Limb (tissue), 2 donors: ENCODE measurements around the gene AMZ1.
A peak's percentile ranks its signal among the peaks of the same experiment; 100 is the strongest.
"Not testable (repeated sequence)": the region's sequence is repeated elsewhere in the genome, so short reads cannot be mapped to it uniquely, and the experiment has no call there.

ENCODE experiments used
- DNase-seq, 2 donors: peaks; one replicate each; pipeline ENCODE4 v3.0.0-alpha.2; 2016; ENCODE audit errors: extremely low spot score in 2 of 2

AMZ1 gene

DNA sequence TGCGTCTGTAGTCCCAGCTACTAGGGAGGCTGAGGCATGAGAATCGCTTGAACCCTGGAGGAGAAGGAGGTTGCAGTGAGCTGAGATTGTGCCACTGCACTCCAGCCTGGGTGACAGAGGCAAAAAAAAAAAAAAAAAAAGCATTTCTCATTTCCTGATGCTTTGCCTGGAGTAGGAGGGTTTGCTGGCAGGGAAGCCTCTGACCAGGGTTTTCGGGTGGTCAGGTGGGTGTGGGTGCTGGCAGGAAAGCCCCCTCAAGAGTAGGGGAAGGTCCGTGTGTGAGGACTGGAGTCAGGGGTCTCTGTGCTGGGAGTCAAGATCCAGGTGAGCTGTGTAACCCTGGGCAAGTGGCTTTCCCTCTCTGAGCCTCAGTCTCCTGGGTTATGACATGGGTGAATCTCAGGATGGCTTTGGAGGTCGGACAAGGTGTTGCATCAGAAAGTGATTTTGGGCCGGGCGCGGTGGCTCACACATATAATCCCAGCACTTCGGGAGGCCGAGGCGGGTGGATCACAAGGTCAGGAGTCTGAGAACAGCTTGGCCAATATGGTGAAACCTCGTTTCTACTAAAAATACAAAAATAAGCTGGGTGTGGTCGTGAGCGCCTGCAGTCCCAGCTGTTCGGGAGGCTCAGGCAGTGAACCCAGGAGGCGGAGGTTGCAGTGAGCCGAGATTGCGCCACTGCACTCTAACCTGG is 3.2 kb downstream of the AMZ1 start:
- no peak for DNase-seq

DNA sequence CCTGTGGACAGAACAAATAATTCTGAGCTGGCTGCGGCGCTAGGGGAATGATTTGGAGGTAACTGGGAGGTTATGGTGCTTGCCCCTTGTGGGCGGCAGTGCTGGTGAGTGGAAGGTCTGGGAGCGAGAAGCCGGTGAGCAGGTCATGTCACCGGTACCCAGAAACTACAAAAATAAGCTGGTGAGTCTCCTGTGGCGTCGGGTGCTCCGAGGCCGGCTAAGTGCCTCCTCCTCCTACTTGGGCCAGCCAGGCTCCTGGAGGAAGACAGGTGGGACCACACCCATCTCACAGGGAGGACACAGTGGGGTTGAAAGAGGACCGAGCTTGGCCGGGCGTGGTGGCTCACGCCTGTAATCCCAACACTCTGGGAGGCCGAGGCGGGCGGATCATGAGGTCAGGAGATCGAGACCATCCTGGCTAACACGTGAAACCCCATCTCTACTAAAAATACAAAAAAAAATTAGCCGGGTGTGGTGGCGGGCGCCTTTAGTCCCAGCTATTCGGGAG is 4.0 kb downstream of the AMZ1 start:
- DNase-seq: not testable (repeated sequence)

DNA sequence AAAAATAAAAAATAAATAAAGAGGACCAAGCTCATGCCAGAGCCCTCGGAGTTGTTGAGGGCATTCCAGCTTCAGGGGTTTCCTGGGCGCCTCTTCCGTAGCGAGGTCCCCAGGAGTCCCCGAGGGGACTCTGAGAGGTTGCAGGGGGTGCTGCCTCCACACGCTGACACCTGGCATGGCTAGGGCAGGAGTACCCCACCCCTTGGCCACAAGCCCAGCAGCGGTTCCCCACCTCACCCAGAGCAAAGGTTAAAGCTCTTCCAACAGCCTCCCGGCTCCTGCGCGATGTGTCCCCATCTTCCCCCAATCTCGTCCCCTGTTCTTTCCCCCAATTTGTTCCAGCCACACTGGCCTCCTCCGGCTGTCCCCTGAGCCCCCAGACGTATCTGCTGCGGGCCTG is 4.5 kb downstream of the AMZ1 start:
- no peak for DNase-seq

DNA sequence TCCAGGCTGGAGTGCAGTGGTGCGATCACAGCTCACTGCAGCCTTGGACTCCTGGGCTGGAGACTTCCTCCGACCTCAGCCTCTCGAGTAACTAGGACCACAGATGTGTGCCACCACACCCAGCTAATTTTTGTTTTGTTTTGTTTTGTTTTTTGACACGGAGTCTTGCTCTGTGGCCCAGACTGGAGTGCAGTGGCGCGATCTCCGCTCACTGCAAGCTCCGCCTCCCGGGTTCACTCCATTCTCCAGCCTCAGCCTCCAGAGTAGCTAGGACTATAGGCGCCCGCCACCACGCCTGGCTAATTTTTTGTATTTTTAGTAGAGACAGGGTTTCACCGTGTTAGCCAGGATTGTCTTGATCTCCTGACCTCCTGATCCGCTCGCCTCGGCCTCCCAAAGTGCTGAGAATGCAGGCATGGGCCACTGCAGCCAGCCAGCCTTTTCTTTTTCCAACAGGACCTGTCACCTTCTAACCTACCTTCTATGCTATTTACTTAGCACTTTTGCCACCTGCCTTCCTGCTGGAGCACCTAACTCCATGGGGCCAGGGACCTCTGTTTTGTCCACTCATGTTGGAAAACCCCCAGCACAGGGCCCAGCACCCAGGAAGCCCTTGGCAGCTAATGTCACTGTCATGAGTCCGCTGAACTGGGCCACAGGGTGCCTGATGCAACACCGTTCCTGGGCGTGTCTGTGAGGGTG is 5.6 kb downstream of the AMZ1 start:
- not testable (repeated sequence) for DNase-seq

DNA sequence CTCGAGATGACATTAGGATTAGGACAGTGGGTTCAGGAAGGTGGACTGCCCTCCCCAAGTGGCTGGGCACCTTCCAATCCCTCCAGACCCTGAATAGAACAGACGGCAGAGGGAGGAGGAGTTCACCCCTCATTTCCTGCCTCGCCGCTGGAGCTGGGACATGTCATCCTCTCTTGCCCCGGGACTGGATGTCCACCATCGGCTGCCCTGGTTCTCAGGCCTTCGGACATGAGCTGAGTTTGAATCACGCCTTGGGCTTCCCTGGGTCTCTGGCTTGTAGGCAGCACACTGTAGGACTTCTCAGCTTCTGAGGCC is 6.1 kb downstream of the AMZ1 start:
- not testable (repeated sequence) for DNase-seq

DNA sequence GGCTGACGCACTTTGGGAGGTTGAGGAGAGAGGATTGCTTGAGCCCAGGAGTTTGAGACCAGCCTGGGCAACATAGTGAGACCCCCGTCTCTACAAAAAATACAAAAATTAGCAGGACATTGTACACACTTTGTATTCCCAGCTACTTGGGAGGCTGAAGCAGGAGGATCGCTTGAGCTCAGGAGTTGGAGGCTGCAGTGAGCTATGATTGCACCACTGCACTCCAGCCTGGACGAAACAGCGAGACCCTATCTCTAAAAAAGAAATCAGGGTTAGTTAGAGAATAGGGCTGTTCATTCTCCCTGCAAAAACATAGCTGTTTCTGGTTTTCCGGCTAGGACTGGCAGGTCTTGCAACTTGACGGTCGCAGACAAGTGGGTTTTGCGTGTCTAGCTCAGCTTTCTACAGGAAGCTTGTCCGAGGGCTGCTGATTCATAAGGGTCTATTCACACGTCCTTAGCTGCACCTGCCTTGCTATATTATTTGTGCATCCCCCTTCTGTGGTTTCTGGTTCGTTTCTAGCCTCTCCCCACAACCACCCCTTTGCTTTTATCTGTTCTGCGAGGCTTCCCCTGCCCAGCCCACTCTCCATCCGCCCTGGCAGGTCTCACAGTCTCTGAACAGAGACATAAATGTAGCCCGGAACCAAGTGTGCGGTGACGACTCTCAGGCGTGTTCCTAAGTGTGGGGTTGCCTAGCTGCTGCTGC is 10.7 kb downstream of the AMZ1 start:
- no peak for DNase-seq

DNA sequence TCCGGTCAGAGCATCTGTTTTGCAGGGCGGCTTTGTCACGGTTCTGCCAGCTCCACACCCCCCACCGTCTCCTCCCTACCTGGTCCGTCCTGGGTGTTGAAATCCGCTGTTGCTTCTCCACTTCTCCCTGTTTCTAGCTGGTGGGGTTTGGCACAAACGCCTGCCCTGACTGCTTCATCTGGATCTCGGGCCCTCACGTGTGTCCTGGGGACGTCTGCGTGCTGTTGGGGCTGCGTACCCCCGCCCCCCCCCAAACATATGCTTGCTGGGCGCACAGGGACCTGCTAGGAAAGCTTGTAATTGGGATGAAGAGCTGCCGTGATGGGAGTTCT is 11.3 kb downstream of the AMZ1 start:
- no peak for DNase-seq

DNA sequence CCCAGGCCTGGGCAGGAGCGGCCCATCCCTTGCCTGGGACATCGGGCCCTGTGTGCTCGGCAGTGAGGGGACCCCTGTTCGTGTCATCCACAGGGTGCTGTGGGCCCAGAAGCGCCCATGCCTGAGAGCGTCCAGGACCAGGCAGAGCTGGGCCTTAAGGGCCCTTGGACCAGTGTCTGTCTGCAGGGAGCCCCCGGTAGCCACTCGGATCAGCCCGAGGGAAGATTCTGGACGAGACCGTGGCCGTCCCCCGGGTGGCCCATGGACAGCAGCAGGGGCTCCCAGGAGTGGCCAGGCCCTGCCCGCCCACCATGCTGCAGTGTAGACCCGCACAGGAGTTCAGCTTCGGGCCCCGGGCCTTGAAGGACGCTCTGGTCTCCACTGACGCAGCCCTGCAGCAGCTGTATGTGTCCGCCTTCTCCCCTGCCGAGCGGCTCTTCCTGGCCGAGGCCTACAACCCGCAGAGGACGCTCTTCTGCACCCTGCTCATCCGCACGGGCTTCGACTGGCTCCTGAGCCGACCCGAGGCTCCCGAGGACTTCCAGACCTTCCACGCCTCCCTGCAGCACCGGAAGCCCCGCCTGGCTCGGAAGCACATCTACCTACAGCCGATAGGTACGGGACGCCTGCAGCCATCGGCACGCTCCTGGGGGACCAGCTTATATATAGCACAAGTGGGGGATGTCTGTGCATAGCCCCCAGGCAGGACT is 12.3 kb downstream of the AMZ1 start:
- DNase-seq: no peak

DNA sequence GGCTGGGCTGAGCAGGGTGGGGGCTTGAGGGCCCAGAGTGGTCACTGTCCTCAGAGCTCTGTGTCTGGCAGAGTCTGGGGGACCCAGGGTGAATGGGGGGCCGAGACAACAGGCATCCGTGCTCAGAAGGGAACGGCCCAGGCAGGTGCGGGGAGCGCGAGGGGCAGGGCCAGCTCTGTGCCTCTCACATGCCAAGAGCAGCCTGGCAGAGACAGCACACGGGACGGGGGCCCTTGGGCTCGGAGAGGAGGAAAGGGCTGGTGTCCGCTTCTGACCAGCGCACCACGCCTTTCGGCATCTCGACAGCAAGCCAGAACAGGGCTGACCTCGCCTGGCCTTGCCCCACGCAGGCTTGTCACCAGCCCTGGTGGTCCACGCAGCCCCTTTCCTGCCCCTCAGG is 13.4 kb downstream of the AMZ1 start:
- no peak for DNase-seq

DNA sequence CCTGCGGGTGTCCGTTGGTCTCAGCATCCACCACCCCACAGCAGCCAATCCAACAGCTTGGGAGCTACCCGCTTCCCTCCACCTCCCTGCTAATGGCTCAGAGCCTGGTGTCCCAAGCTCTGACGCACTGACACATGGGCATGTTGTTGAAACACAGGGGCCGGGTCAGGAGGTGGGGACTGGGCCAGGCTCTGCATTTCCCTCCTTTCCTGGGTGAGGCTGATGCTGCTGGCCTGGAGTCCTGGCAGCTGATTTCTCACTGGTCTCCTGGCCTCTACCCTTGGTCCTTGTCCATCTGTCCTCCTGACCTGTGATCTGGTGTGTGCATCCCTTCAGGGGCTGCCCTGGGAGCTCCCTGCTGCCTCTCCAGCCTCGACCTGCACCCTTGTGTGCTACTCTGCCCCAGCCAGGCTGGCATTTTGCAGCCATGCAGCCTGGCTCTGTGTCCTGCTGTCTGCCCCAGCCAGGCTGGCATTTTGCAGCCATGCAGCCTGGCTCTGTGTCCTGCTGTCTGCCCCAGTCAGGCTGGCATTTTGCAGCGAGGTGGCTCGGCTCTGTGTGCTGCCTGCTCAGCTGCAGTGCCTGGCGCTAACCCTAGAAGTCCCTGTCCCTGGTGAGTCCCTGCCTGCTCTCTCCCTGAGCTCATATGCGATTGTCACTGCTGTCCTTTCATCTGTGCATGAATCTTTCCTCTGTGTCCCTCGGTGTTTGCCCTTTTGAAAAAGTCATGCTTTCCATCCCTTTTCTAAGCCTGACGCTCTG is 14.0 kb downstream of the AMZ1 start:
- no peak for DNase-seq

DNA sequence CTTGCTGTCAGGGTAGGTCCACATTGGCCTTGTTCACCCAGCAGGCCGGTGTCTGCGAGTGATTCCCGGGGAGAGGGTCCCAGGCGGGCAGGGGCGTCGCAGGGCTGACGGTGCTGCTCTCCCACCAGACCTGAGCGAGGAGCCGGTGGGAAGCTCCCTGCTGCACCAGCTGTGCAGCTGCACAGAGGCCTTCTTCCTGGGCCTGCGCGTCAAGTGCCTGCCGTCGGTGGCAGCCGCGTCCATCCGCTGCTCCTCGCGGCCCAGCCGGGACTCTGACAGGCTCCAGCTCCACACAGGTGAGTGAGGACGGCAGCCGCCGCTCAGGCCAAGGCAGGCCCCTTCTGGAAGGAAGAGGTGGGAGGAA is 14.6 kb downstream of the AMZ1 start:
- DNase-seq: no peak

DNA sequence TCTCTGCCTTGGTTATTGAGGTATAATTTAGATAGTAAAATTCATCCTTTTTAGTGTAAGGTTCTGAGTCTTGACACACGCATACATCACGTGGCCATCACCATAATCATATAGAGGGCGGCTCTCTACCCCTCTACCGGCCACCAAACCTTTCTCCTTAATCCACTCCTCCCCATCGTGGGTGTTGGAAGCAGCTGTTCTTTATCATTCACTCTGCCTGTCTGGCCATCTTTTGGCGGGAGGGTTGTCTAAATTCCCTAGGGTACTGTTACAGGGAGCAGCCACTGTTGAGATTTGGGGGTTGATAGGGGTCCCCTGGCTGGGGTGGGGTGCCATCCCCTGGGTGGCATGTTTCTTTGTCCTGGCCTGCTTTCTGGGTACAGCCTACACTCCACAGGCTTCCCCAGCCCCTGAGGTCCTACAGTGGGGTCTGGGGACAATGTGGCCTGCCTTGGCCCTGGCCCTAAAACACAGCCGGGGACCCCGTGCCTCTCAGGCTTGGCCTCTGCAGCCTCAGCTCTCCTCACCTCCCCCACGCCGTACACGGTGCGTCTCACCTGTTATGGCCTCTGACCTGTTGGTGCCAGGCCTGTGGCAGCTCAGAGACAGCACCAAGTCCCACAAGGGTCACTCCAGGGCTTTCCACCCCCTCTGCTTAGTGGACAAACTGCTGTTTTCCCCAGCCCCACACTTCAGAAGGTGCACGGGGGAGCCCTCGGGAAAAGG is 17.5 kb downstream of the AMZ1 start:
- DNase-seq: no peak

DNA sequence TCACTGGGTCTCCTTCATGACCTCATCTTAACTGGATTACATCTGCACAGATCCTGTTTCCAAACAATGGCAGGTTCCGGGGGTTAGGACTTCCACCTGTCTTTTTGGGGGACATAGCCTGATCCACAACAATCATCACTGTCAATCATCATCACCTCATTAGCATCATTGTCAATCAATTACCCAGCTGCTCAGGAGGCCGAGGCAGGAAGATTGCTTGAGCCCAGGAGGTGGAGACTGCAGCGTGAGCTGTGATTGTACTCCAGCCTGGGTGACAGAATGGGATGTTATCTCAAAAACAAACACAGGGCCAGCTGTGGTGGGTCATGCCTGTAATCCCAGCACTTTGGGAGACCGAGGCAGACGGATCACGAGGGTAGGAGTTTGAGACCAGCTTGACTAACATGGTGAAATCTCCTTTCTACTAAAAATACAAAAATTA is 18.7 kb downstream of the AMZ1 start:
- no peak for DNase-seq

DNA sequence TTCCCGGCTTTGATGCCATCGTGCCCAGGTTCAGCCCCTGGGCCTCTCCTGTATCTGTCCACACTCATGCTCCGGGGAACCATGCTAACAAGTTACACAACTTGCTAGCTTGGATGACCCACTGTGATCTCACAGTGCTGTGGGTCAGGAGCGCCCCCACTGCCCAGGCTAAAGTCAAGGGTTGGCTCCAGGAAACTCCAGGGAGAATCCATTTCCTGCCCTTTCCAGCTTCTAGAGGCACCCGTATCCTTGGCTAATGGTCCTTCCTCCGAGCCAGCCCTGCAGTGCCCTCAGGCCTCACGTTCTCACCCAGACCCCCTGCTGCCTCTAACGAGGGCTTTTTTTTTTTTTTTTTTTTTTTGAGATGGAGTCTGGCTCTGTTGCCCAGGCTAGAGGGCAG is 19.5 kb downstream of the AMZ1 start:
- DNase-seq: no peak

DNA sequence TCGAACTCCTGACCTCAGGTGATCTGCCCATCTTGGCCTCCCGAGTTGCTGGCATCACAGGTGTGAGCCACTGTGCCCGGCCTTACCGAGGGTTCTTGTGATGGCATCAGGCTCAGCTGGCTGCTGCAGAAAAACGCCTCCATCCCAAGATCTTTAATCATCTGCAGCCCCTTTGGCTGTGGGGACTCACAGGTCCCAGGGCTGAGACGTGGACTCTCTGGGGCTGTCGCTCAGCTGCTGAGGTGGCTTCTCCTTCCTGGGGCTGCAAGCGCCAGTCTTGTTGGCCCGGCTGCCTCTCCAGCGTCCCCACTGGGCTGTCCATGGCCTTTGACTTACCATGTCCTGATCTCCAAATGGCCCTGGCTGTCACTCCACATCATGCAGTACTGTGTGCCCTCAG is 20.0 kb downstream of the AMZ1 start:
- DNase-seq: no peak

DNA sequence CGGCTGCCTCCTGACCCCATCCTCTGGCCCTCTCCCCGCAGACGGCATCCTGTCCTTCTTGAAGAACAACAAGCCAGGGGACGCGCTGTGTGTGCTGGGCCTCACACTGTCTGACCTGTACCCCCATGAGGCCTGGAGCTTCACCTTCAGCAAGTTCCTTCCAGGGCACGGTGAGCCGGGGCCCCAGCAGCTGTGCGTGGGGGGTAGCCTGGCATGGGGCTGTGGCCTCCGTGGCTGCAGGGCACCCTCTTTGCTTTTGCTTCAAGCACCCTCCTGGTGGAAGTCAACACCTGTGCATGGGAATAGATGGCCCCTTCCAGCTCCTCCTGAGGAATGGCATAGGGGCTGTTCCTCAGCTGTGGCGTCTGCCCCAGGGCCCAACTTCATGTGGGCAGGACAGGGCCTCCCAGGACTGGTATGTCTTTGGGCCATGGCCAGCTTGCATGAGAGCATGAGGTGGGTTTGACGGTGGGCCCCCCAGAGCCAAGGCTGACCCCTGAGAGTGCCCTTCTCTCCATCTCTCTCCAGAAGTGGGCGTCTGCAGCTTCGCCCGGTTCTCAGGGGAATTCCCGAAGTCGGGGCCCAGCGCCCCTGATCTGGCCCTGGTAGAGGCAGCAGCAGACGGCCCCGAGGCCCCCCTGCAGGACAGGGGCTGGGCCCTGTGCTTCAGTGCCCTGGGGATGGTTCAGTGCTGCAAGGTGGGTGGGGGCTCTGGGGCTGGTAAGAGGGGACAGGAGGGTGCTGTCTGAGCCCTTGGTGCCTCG is 20.7 kb downstream of the AMZ1 start:
- DNase-seq: peak in 1 of 2 donors; percentile 30

DNA sequence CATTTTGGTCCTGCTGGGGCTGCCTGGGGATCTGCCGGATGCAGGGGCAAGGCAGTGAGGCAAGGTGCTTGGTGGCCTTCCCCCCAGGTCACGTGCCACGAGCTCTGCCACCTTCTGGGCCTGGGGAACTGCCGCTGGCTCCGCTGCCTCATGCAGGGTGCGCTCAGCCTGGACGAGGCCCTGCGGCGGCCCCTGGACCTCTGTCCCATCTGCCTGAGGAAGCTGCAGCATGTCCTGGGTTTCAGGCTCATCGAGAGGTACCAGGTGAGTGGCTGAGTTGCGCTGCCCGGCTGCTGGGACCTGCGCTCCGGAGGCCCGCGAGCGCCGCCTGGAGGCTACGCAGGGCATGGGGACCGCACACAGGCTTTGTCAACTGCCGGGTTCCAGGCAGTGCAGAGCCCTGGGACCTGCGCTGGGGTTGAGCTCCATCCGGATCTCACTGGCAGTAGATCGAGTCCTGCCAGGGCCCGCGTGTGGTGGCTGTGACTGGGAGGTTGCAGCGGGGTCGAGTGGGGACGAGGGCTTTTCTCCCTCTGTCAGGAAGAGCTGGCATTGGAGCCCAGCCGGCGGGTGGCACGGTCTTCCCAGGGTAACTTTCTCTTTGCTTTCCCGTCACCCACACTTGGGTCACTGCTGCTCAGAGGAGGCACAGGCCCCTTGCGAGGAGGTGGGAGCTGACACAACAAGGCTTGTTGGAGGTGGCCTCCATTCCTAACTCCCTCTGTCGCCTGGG is 21.7 kb downstream of the AMZ1 start:
- DNase-seq: peak; percentile 37 to 80

DNA sequence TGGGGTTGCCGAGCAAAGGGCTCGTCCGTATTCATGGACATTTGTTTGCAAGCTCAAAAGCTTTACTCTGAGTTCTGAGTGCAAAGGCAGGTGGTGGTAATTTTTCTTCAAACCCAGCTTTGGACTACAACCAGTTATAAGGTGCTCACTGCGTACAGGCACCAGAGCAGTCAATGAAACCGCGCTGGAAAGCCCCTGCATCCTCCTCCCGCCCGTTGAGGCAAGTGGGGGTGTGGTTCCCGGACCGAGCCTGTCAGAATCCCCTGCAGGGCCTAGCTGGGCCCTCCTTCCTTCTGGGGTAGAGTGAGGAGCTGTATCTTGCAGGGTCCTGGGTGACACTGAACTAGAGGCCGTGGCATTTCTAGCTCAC is 22.3 kb downstream of the AMZ1 start:
- no peak for DNase-seq

DNA sequence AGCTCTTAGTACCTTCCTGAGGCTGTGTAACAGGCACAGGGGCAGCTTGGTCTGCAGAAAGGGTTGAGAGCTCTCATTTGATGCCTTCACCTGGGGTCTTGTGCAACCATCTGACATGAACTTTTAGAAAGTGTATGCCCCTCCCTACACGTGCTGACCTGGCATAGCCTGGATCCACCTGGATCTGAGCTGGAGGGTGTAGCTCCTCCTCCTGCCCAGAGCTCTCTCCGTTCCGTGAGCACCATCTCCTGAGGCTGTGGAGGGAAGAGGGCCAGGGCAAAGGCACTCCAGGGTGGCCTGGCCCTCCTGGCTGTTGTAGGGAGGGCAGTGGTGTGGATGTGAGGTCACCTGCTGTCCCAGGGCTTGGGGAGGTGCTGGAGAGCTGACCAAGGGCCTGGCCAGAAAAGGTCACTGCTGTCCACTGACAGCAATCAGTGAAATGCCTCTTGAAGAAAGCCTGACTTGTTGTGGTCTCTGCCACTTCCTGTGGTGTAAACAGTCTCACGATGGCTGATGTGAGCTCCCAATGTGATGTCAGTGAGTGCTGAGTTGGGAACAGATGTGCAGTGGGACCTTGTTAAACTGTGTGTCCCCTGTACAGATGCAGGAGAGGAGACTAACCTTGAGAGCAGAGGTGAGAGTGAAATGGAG is 23.0 kb downstream of the AMZ1 start:
- no peak for DNase-seq
